ENCODE results near the gene APOC3.
A peak's percentile ranks its signal among the peaks of the same experiment; 100 is the strongest.
"Not testable (repeated sequence)": the region's sequence is repeated elsewhere in the genome, so short reads cannot be mapped to it uniquely, and the experiment has no call there.

APOC3 gene

DNA sequence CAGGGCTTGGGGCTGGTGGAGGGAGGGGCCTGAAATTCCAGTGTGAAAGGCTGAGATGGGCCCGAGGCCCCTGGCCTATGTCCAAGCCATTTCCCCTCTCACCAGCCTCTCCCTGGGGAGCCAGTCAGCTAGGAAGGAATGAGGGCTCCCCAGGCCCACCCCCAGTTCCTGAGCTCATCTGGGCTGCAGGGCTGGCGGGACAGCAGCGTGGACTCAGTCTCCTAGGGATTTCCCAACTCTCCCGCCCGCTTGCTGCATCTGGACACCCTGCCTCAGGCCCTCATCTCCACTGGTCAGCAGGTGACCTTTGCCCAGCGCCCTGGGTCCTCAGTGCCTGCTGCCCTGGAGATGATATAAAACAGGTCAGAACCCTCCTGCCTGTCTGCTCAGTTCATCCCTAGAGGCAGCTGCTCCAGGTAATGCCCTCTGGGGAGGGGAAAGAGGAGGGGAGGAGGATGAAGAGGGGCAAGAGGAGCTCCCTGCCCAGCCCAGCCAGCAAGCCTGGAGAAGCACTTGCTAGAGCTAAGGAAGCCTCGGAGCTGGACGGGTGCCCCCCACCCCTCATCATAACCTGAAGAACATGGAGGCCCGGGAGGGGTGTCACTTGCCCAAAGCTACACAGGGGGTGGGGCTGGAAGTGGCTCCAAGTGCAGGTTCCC is at the start of gene APOC3:
Gene APOC3, plus strand, starts transcription at position 383 of the 659 bp plus-strand sequence. CDS start 676 bp downstream, outside the sequence.
- DNase-seq = no peak

DNA sequence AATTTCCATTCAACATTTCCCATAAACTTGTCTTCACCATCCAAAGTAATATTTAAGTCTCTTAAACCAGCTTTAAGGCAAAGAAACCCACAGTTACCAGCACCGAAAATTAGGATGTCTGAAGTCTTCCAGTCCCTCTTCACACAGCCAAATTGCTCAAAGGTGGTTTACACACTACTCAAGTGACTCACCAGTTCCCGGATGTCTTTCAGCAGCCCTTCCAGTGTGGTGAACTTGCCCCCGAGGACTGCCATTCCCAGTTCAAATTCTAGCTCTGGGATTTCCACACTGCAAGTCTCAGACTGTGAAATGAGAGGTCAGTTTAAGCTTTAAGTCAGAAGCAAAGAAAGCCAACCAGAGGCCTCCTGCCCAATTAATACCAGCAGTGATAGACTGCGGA is 47.0 kb upstream of the APOC3 start:
- no peak for DNase-seq

DNA sequence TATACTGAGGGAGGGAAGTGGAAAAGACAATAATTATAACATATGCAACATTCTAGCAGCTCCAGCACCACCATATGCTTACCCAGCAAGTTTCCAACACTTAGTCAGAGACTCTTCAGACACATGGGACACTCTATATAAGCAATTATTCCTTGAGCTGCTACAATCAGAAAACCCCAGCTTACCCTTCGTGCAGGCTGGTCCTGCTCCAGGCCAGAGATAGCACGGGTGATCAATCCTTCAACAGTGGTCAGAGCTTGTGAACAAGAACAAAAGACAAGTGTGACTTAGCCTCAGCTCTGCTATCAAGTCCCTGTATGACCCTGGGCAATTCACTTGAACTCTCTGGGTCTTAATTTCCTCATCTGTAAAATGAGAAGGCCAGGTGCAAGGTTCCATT is 43.4 kb upstream of the APOC3 start:
- no peak for DNase-seq

DNA sequence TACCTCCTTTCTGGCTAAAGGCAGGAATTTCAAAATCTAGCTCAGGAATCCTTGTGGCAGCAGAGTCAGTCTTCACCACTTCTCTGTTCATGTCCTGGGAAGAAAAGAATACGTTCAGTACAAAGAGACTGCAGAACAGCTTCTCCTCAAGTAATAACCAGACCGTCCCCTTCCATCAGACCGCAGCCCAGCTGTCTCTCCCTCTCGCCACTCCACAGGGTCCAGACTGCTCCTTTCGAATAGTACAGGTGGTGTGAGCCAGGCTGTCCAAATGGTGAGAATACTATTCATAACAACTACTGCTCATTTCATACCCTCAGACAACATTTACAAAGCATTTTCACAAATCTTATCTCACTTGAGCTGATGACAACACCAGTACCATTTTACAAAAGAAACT is 42.7 kb upstream of the APOC3 start:
- no peak for DNase-seq

DNA sequence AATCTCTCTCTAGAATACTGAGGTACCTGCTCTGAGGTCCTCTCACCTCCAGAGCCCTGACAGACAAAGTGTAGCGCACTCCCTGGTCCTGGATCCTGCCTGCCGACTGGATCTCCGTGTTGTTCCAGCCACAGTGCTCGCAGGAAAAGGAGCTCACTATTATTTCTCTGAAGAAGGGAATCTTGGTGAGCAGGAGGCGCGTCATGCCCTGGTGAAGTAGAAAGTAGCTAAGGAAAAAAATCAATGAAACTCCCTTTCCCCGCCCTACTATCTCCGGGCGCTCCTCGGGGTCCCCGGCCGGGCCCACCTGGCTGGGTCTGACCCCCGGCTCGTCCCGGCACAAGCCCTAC is 42.3 kb upstream of the APOC3 start:
- DNase-seq = no peak

DNA sequence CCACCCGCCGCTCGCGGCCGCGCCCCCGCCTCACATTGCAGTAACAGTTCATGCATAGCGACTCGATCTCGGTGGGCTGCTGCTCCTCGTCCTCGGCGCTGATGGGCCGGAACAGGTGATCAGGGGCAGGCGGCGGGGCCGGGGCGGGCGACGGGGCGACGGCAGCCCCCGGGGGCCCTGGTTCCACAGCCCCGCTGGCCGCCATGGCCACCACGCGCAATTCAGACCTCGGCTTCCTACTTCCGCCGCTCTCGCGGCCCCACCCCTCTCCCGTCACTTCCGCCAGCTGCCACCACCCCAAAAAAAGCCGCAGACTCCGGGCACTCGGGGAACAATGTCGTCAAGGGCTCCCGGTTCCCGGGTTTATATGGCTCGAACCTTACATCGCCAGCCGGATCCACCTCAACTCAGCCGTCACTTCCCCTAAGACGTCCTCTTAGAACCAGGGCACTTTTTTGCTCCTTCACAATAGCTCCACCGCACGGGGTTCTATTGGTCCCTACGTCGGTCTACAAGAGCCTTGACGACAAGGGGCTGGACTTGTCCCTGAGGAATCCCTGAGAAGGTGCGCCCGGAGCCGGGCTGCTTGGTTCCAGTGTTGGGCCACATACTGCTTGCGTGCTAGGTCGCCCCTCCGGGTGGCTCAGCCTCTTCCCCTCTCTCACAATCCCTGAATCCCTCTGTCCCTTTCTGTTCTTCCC is 41.8 kb upstream of the APOC3 start, which contains the start of gene ZPR1:
Gene ZPR1, minus strand, starts transcription at position 238 of the 701 bp plus-strand sequence. Its CDS starts 33 bp downstream, at position 205.
- DNase-seq = peak; percentile 91

DNA sequence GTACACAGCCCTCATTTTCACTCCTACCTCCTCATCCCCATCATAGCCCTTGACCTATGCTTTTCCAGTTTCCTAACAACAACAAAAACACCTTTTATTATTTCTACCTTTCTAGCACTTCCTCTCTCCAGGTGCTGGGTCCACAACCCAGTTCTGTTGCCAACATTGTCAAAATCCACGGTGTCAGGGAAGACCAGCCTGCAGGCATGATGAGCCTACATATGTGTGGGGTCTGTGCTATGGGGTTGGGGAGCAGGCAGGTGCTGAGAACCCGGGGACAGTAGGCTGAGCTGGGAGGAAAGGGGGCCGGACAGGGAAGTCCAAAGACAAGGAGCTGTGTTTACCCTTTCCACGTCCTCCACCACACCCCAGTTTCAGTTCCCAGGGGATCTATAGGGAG is 41.2 kb upstream of the APOC3 start:
- DNase-seq = no peak

DNA sequence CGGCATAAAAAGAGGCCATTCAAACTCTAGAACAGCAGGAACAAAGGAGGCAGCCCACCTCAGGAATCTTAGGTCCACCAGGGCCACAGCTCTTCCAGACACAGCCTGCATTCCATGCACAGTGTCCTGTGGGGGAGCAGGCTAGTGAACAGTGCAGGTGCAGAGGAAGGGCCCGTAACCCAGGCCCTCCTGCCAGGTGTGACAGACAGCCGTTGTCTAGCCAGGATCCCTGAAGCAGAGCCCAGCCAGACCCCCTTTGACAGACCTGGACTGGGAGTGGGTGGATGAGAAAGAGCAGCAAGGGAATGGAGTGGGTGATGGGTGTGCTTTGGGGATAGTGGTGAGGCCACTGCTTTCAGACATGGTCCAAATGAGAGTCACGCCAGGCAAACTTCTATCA is 40.7 kb upstream of the APOC3 start:
- no peak for DNase-seq

DNA sequence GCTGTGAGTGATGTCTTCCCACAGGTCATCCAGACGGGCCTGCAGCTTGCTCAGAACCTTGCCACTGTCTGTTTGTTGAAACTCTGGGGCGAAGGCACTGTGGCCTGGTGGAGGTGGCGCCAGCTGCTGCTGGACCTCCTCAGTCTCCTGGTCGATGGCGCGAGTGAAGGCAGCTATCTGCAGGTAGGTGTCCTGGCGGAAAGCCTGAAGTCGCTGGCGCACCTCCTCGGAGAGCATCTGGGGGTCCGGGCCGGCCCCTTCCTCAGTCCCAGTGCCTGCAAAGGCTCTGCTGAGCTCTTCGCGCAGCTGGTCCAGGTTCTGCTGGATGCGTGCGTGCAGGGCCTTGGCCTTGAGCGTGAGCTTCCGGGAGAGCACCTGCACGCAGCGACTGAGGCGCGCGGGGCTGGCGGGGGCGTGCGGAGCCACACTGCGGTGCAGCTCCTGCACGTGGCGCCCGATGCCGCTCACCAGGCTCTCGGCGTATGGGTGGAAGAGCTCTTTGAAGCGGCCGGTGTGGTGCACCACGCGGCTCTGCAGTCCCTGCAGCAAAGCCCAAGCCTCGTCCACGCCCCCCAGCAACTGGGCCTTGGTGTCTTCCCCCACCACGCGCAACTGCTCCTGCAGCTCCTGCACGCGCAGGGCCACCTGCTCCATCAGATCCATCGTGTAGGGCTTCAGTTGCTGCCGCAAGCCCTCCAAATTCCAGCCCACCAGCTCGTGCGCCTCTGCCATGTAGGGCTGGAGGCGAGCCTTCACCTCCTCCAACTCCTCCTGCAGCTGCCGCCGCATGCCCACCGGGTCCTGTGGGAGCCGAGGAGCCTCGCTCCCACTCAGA is 39.3 kb upstream of the APOC3 start:
- DNase-seq = no peak

DNA sequence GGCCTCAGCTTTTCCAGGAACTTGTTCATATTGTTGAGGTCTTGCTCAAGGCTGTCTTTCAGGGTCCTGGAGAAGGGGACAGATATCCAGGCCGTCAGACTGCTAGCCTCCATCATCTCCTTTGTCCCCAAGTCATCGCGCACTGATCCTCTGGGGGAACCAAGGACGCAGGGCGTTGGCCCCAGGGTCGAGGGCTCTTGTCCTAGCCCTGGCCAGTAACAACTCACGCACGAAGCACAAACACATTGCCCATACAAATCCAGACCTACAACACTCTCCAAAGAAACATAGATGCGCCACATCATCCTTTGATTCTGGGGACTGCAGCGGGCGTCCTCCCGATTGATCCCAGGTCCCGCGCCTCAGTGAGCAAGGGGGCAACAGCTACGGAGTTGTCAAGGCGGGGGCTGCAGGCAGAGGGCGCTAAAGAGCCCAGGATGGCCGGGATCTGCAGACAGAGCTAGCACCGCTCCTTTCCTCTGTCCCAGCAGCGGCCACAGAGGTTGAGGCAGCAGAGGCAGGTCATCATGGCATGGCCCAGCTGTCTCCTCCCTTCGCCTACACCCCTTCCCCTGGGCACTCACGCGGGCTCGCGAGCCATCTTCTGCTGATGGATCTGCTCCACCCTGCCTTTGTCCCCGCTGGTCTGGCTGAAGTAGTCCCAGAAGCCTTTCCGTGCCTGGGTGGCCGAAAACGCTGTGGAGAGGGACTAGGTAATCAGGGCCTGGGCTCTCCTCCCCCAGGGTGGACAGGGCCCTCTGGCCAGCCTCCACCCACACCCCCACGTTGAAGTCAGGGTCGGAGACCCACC is 38.5 kb upstream of the APOC3 start:
- peak; percentile 93 for DNase-seq

DNA sequence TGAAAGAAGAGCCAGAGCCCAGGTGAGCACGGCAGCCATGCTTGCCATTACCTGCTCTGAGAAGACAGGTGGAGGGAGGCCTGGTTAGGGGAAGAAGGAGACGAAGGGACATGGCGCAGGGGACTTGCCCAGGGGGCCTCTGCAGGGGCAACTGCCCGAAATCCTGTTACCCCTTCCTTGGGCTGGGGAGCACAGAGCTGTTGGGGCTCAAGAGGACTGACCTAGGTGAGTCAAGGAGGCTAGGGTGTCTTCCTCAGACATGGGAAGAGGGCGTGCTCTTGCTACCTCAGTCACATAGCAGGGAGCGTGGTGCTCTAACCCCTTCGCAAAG is 37.9 kb upstream of the APOC3 start, which contains the start of gene APOA5:
Gene APOA5, minus strand, starts transcription at position 67 of the 331 bp plus-strand sequence. Its CDS starts 19 bp downstream, at position 48.
- DNase-seq = no peak

DNA sequence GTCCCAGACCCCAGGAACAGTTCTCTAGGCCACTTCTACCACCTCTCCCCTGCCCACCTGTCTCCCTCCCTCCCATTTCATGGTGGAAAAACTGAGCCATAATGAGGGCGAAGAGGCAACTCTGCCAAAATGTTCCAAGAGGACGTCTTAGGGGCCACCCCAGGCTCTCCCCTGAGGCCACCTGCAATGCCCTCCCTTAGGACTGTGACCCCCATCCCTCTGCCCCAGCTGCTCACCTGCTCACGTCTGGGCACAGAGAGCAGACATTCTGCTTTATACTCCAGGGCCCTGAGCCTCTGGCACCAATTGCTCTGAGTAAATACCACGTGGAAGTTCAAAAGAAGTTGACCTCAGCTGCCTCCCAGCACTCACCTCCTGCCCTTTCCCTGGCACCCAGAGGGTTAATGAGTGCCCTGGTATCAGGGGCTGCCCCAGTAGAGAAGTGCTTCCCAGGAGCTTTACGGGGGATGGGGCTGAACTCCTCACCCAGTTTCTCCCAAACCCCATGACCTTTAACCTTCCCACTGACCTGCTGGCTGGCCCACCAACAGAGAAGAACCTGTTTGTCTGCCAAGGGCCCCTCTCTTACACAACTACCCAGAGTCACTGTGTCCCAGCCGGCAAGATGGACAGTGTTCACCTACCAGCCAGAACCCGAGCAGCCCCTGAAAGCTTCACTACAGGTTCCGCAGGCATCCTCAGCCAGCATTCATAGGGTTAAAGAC is 37.4 kb upstream of the APOC3 start:
- no peak for DNase-seq

DNA sequence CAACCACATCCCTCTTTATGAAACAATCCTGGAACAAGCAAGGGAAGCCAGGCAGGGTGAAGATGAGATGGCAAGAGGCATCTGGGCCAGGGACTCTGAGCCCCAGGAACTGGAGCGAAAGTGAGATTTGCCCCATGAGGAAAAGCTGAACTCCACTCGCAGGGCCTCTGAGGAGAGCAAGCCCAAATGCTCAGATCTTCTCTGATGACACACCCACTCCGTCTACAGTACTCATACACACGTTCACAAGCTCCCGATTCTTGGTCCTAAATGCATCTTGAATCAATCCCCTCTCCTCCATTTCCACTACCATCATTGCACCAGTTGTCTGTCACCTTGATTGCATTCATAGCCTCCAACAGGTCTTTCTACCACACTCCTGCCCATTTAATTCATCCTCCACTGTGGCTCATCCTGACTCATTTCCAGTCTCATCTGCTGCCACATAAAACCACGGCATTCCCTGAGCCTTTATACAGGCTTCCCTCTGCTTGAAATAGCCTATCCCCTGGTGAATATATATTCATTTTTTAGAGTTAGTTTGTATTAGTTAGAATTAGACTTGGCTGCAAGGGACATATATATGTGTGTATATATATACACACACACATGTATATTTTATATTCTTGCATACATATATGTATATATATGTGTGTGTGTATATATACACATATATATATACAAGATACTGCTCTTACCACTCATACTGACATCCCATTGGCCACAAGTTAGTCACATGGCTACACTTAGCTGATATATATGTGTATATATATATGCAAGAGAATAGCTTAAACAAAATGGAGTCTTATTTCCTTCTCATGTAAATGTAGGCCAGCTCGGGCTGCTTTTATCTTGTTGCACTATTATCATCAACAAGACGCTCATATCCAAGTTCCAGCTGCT is 36.6 kb upstream of the APOC3 start:
- DNase-seq = no peak

DNA sequence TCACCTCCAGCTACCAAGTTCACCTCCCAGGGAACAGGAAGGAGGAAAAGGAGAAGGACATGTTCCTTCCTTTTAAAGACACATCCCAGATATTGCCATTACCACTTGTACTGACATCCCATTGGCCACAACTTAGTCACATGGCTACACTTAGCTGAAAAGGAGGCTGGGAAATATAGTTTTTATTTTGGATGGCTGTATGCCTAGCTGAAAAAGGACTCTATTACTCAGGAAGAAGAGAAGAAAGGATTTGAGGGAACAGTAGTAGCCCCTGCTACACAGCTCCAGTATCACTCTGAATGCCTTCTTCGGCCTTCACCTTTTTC is 36.0 kb upstream of the APOC3 start:
- DNase-seq = no peak

DNA sequence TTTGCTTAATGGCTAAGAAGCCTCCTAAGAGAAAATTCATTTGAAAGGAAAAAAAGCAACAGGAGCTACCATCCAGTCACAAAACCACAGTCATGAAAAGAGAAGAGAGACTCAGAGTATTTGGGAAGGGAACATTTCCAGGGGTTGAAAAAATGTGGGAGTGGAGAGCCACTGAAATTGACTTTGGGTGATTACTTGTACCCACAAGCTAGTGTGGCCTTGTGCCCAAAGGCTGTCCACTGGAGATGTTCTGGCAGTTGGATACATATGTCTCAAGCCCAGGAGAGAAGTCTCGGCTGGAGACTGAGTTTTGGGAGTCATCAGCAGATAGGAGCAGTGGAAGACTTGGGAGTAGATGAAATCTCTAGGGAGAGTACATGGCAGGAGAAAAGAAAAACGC is 34.9 kb upstream of the APOC3 start:
- no peak for DNase-seq

DNA sequence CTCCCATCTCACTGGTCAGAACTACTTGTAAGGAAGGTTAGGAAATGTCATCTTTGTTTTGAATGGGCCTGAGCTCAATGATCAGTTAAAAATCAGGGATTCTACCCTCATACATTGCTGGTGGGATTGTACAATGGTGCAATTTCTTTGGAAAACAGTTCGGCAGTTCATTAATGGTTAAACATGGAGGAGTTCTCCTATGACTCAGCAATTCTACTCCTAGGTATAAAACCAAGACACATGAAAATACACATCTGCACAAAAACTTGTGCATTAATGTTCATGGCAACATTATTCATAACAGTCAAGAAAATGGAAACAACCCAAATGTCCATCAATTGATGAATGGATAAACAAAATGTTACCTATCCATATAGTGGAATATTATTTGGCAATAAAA is 33.2 kb upstream of the APOC3 start:
- no peak for DNase-seq

DNA sequence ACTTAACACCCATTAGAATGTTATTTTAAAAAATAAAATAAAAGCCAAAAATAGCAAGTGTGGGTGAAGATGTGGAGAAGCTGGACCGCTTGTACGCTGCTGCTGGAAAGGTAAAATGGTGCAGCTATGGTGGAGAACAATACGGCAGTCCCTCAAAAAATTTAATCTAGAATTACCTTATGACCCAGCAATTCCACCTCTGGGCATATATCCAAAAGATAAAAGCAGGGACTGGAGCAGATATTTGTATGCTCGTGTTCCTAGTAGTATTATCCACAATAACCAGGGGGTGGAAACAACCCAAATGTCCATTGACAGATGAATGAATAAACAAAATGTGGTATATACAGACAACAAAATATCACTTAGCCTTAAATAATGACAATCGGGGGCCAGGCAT is 31.9 kb upstream of the APOC3 start:
- no peak for DNase-seq

DNA sequence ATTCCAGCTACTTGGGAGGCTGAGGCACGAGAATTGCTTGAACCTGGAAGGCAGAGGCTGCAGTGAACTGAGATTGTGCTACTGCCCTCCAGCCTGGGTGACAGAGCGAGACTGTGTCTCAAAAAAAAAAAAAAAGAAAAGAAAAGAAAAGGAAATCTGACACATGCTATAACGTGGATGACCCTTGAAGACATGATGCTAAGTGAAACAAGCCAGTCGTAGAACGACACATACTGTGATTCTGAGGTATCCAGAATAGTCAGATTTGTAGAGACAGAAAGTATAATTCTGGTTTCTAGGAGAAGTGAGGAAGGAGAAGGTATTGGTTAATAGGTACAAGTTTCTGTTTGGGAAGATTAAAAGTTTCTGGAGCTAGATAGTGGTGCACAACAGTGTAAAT is 31.3 kb upstream of the APOC3 start:
- no peak for DNase-seq

DNA sequence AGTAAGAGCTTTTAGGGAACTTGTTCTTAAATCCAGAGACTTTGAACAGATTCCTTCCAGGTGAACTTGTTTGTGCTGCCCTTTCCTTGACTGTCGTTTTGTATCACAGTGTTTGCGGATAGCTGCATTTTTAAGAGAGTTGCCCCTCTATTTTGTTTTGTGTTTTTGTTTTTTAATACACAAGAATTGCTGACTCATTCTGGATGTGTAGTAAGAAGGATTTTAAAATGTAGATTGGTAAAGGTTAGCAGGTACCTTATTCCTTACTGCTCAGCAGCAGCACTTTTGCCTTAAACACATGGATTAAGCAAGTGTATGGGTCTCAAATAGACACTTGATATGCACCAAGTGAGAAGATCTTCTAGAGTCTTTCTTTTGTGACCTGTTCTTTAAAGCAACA is 29.1 kb upstream of the APOC3 start:
- no peak for DNase-seq

DNA sequence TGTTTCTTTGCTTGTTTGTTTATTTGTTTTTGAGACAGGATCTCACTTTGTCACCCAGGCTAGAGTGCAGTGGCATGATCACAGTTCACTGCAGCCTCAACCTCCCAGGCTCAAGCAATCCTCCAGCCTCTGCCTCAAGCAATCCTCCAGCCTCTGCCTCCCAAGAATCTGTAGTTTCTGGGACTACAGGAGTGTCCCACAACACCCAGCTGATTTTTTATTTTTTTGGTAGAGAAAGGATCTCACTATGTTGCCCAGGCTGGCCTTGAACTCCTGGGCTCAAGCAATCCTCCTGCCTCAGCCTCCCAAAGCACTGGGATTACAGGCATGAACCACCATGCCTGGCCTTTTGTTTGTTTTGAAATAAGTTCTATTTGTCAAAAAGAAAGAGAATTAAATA is 28.0 kb upstream of the APOC3 start:
- DNase-seq = not testable (repeated sequence)

DNA sequence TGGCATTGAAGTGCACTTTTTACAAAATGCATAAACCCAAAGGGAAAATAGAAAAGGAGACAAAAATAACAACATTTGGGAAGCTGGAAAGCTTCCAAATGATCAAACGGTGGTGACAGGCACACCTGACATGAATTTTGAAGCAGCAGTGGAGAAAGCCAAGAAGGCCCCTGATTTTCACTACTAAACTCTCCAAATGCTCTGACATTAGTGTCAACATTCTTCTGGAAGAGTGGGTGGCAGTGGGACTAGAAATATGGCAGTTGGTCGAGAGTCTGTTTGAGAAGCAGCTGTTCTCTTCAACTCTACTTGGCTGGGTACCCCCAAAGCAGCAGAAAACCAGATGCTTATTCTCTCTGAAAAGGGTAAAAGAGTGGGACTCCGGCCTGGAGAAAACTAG is 25.7 kb upstream of the APOC3 start:
- DNase-seq = no peak
